IPS-NIHi7 (cell line): Measurements from ENCODE around the gene PLEKHM2.
A peak's percentile ranks its signal among the peaks of the same experiment; 100 is the strongest.

ENCODE experiments used
- DNase-seq: peaks from one replicate; pipeline ENCODE4 v3.0.0; 2012; ENCODE audit warnings: mixed read lengths; ENCODE audit errors: extremely low spot score

Gene PLEKHM2

GRCh38 chr1:15739259-15739658, 55.1 kb downstream of the PLEKHM2 start:
- no peak for DNase-seq

DNA sequence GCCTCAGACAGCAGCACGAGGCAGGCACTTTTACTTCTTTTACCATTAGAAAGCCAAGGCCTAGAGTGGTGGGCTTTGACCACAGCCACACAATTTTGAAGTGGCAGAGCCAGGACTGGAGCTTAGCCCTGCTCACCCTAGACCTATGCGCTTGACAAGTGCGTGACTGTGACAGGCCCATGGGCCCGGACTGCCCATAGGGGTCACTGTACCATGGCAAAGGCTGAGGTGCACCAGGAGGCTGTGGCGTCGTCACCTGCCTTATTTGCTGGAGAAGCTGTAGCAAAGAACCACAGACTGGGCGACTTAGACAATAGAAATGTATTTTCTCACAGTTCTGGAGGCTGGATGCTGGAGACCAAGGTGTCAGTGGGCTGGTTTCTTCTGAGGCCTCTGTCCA, 55.6 kb downstream of the PLEKHM2 start:
- no peak for DNase-seq

DNA sequence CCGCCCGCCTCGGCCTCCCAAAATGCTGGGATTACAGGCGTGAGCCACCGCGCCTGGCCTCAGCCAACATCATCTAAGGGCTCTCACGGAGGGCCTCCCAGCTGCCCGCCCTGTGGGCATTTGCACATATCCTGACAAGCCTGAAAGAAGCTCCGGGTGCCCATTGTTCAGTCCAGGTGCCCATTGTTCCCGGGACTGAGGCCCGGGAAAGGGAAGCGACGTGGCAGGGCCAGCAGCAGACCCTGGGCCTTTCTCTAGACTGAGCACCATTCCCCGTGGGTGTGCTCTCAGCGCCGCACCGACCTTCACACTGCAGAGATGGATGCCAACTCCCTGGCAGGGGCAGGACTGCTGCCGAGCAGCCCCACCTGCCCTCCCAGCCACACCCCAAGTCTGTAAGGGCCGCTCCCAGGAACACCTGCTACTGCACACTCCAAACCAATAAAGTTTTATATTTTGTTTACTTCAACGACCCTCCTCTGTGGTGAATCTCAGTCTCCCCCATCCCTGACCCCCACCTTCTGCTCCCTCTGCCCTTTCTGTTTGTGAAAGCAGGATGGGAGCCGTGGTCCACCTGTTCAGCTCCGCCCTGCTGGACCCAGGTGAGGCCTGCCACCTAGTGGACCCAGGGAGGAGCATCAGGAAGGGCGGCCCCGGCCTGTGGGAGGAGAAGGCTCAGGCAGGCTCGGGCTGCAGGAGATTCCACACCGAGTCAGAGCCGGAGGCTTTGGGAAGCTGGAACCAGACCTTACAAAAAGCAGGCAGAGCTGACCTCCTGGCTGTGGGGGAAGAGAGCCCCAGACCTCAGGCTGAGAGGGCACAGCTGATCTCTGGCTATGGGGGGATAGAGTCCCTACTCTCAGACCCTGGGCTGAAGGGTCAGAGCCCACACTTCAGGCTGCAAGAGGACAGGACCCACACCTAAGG, 57.1 kb downstream of the PLEKHM2 start:
- peak; percentile 95 for DNase-seq

- peak; percentile 68 for DNase-seq
Measured at GRCh38 chr1:15742339-15742801, 58.2 kb downstream of the PLEKHM2 start, which contains the start of gene TMEM82. TSS of gene TMEM82 (plus strand) at chr1:15742499. CDS start at chr1:15742560, 61 bp downstream.

GRCh38 chr1:15744122-15744679, 60.1 kb downstream of the PLEKHM2 start:
- no peak for DNase-seq

DNA sequence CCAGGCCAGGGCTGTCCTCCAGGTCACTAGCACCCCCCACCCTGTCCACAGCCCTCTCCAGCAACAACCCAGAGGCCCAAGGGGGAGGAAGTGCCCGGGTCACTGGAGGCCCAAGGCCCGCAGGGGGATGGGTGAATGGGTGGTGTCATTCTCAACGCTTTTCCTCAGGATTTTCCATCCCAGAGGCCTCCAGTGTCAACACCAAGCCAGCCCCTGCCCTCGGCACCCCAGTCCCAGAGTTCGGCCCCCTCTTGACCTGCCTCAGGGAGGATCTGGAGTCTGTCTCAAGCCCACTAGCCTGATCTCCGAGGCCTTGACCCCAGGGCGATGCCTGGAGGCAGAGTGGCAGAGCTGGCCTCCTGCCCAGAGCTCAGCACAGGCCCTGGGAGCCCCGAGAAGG, 63.3 kb downstream of the PLEKHM2 start:
- no peak for DNase-seq

DNA sequence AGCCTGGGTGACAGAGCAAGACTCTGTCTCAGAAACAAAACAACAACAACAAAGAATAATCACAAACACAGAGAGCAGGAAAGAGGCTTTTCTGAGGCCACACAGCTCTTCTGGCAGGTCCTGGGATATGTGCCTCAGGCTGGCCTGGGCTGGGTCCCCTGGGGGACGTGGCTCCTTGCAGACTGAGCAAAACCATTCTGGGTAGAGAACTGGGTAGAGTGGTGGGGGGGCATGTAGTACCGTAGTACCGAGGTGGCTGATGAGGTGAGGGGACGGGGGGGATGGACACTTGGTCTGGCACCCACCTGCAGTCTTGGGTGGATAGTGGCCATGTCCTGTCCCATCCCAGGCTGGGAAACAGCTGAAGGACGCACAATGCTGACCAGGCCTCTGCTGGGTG, 64.1 kb downstream of the PLEKHM2 start:
- no peak for DNase-seq

DNA sequence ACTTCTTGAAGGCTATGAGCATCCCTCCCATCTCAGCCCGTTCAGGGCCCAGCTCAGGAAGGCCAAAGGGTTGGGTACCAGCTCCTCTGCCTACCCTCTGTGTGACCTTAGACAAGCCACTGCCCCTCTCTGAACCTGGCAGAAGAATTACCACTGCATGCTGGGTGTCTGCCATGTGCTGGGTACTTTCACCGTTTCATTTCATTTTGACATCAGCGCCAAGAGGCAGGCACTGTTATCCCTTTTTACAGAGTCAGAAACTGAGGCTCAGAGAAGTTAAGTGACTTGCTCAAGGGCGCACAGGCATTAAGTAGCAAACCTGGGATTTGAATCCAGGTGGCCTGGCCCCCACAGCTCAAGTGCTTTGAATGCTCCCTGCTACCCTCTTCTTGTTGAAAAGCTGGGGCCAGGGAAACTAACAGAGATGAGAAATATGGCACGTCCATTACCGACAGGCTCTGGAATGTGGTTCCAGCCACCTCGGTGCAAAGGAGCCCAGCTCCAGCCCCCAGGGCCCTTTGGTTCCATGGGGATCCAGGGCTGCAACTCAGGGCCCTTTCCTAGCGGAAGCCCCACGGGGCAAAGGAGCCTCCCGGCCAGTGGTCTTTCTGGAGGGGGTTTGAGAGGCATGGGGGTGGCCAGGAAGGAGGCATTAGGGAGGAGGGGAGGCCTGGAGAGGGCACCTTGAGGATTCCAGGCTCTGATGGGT, 64.7 kb downstream of the PLEKHM2 start:
- DNase-seq: no peak

- DNase-seq: no peak
Measured at GRCh38 chr1:15749399-15750291, 65.5 kb downstream of the PLEKHM2 start.

DNA sequence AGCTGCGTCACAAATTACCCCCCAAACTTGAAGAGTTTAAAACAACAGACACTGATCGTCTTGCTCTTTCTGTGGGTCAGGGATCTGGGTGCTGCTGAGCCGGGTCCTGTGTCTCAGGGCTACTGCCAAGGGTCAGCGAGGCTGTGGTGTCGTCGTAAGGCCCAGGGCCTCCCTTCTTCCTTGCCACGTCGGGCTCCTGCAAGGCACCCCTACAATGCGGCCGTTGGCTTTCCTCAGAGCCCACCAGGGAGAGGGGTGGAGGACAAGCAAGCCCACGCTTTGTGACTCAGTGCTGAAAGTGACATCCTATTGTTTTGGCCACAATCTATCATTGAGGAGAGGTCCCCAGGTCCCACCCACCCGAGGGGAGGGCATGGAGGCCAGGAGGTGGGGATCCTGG, 66.8 kb downstream of the PLEKHM2 start:
- no peak for DNase-seq

- no peak for DNase-seq
Measured at GRCh38 chr1:15751717-15752116, 67.6 kb downstream of the PLEKHM2 start.

- no peak for DNase-seq
Measured at GRCh38 chr1:15753776-15754175, 69.7 kb downstream of the PLEKHM2 start.

GRCh38 chr1:15755021-15755645, 71.0 kb downstream of the PLEKHM2 start:
- DNase-seq: no peak

- no peak for DNase-seq
Measured at GRCh38 chr1:15755646-15756040, 71.5 kb downstream of the PLEKHM2 start.

DNA sequence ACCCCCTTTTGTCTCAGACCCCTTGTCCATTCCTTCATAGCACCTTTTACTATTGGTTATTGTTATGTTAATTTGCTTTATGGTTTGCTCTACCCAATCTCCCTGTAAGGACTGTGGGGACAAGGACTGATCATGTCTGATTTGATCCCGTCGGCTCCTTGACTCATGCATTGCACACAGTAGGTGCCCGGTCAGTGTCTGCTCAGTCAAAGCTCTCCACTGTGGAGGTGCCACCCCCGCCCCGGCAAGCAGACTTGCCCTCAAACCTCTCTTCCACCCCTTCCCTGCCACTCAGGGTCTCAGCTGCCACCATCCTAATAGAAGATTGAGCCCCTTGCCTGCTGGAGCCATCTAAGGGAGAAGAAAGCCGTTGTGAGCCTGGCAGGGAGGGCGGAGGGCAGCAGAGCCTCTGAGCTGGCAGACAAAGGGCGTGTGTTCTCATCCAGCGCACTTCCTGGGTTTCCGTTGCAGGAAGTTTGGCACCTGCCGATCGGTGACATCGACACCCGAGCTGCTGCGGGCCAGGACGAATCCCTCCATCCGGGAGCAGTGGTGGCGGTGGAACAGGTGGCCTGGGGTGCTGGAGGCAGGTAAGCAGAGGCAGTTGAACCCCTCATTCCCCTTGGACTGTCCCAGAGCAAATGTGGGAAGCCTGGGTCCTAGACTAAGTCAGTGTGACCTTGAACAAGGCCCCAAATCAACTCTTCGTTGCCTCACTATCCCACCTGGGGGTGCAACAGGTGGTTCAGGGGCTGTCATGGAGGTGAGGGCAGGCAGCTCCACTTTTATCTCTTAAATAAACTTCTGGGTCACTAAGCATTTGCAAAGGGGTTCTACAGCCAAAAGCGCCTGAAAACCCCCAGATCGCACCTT, 72.3 kb downstream of the PLEKHM2 start:
- no peak for DNase-seq

DNA sequence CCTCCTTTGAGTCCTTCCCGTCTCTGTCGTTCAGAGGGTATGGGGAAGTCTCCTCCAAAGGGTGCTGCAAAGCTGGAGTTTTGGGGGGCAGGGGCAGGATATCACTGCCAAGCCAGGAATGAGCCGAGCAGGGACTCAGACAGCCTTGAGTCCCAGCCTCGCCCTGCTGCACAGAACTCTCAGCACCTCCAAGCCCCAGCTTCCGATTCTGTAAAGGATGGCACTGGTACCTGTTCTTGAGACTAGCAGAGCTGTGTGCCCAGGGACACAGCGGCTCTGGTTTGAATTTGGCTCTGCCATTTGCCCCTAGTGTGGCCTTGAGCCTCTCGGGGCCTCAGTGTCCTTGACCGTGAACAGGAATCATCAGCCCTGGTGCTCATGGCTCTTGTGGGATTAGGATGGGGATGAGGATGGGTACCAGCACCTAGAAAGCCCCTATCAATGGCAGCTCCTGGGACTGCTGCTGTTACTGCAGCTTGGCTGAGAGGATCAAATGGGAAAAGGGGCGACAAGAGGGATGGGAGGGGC, 73.0 kb downstream of the PLEKHM2 start:
- no peak for DNase-seq

DNA sequence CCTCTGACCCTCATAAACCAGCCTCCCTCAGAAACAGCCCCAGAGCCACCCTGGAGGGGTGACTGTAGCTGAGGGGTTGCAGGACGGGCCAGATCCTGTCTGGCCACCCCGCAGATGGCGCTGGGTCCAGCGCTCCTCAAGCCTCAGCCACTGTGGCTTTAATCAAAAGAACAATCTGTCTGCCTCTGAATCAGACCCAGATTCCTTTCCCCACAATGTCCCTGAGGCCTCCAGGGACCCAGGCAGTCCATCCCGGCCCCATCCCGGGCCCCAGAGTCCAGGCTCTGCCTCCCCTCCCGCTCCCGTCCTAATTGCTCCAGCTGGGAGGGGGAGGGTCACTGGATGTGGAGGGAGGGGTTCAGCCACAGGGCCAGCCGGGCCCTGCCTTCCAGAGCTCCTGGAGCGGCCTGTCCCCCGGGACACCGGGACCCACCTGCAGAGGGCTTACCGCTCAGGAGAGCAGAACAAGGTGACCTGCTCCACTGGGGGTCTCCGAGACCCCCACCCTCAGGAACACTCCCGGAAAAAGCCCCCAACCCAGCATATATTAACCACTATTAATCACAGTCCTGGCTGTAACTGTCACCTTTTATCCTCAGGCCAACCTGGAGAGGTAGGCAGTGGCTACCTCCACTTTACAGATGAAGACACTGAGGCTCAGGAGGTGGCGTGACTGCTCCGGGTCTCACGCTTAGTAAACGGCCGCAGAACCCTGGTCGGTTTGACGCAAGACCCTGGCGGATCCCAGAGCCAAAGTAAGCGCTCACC, 73.6 kb downstream of the PLEKHM2 start:
- DNase-seq: peak; percentile 55

DNA sequence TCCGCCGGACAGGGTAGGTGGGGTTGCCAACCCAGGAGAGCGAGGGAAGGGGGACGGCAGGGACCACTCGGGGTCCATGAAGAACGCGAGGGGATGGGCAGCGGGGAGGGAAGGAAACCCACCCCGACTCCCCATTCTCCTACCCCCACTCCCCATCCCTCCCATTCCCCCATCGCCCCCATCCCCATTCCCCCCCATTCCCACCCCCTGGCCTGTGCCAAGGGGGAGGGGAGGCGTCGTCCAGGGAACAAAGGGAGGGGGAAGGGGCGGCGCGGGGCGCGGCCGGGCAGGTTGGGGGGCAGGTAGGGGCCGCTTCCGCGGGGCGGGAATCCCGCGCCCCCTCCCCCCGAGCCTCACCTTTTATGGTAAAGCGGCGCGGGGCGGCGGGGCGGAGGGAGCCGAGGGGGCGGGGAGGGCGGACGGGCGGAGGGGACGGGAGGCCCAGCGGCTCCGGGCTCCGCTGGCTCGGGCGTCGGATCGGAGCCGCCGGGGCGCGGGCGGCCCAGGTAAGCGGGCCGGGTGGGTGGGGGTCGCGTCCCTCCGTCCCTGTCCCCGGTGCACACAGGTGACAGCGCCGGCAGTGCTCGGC, 74.3 kb downstream of the PLEKHM2 start, which contains the start of gene FBLIM1:
TSS of gene FBLIM1 (plus strand) at position 453 of the 589 bp plus-strand sequence. CDS start 6,189 bp downstream, outside the sequence.
- peak; percentile 76 for DNase-seq
